ENCODE data around the gene CHCHD6.

DNA sequence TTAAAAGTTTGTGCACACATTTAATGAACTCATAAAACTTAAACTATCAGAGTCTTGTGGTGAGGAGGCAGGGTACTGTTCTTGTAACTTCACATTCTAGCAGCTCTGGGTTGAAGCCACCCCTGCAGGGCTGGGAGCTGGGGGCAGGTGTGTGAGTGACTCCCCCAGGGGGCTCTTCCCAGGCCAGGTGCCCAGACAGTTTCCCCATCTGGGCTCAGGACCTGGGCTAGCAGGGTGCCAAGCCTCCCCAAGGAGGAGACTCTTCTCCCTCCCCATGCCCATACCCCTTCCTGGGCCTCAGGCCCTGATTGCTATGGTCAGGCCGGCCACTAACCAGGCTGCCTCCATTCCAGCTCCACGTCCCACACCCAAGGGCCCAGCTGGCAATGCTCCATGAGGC, 22.0 kb upstream of the CHCHD6 start:
- TF ChIP-seq CTCF (IDR thresholded peaks at IDR 0.05) (no peak), POLR2A (IDR thresholded peaks at IDR 0.05) (no peak)
